Mucosa of gallbladder (tissue), 1 donor: Measurements from ENCODE around the gene PPARD. TPM values are rescaled to one million over a fixed set of nuclear protein-coding genes. Genes with fewer than 3 reads are reported as not detected.
"Not testable (repeated sequence)": the region's sequence is repeated elsewhere in the genome, so short reads cannot be mapped to it uniquely, and the experiment has no call there.

Experiments
- DNase-seq: peaks from one replicate; pipeline ENCODE4 v3.0.0-alpha.2; 2020; ENCODE audit warnings: low spot score
- total RNA-seq: library from RNA; stranded (reverse); gene quantifications from one replicate; pipeline ENCODE4 v1.2.1, GENCODE V29; 2021
- donor health status: DM: no; HTN: no; CAD: no.

Gene PPARD
- total RNA-seq, 1 donor from 2014 or later = 27.9 TPM

DNA sequence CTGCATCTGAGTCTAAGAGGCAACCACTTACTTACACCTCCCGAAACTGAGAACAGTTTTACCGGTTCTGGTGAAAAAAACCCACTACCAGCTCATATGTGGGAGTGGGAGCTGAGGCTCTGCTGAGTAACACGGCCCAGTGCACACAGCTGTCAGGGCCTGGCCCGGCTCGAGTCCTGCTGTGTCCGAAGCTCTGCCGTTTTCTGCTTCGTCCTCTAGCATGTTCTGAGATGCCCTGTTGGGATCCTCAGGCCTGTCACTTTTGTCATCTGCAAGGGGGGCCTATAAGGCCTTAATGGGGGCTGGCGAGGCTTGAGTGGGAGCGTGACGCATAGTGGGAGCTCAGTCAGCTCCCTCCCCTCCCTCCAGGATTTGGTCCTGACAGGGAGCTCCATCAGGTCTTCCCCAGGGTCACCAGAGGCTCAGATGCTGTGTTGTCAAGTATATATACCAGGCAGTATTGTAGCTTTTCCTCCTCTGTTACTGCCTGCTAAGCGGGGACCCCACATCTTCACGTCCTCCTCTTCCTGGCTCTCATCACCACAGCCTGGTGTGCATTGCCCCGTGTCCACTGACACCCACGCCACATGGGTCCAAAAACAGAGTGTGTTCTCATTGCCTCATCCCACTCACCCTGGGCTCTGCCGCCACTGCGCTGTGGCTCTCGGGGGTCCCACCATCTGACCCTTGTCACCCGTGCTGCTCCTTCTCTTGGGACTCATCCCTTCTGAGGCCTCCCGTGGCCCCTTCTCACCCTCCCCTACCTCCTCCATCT, 64.5 kb downstream of the PPARD start:
- no peak for DNase-seq

DNA sequence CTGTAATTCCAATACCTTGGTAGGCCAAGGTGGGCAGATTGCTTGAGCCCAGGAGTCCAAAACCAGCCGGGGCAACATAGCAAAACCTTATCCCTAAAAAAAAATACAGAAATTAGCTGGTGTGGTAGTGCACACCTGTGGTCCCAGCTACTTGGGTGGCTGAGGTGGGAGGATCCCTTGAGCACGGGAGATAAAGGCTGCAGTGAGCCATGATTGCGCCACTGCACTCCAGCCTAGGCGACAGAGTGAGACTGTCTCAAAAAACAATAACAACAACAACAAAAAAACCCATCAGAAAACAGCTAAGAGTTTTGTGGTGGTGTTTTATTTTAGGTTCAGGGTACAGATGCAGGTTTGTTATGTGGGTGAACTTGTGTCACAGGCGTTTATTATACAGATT, 66.9 kb downstream of the PPARD start:
- no peak for DNase-seq

DNA sequence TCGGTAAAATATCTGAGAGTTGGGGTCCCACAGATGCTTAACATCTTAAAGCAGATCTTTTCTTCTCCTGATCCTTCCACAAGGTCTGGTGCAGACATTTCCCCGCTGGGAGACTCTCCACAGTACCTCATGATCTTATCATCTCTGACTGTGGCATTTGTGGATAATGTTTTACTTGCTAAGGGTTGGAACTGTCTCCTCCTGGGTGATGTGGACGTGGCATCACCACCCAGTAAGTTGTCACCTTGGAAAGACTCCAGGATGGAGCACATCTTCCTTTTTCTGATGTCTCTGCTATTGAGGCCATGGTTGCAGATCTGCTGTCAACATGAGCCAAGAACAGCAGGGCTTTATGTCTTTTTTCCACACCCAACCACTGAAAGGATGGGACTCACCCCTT, 67.8 kb downstream of the PPARD start:
- DNase-seq = no peak

DNA sequence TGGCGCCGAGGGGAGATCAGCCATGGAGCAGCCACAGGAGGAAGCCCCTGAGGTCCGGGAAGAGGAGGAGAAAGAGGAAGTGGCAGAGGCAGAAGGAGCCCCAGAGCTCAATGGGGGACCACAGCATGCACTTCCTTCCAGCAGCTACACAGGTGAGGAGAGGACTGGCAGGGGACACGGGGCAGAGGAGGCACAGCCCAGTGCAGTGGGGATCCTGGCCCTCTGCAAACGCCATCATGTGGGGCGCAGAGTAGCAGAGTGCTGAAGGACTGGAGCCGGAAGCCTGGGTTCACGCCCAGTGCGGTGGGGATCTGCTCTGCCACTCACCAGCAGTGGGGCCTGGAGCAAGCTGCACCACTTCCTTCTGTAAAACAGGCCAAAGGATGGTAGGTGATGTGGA, 68.7 kb downstream of the PPARD start:
- DNase-seq = no peak

DNA sequence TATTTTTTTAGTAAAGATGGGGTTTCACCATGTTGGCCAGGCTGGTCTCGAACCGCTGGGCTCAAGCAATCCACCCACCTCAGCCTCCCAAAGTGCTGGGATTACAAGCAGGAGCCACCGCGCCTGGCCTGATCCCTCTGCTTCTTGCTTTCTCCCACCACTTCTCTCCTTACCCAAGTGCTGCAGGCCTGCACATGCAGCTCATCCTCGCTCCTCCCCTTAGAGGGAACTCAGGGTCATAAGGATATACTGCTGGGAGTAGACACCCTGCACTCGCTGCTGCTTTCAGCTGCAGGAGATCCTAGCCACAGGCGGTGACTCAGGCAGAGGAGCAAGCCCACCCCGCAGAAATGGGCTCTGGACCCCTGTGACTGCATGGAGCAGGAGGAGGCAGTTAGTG, 69.7 kb downstream of the PPARD start:
- no peak for DNase-seq

DNA sequence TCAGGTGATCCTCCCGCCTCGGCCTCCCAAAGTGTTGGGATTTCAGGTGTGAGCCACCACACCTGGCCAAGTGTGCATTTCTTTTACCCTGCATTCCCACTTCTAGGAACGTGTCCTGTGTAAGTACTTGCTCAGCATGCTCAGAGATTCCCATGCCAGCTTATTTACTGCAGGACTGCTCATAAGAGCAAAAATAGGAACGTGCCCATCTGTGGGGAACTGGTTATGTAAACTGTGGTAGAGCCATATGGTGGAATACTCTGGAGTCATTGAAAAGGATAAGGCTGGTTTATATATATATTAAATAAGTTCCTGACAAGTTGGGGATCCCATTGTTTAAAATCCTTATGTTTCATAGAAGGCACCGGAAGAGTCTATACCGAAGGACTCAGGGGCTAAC, 71.6 kb downstream of the PPARD start:
- DNase-seq = no peak

DNA sequence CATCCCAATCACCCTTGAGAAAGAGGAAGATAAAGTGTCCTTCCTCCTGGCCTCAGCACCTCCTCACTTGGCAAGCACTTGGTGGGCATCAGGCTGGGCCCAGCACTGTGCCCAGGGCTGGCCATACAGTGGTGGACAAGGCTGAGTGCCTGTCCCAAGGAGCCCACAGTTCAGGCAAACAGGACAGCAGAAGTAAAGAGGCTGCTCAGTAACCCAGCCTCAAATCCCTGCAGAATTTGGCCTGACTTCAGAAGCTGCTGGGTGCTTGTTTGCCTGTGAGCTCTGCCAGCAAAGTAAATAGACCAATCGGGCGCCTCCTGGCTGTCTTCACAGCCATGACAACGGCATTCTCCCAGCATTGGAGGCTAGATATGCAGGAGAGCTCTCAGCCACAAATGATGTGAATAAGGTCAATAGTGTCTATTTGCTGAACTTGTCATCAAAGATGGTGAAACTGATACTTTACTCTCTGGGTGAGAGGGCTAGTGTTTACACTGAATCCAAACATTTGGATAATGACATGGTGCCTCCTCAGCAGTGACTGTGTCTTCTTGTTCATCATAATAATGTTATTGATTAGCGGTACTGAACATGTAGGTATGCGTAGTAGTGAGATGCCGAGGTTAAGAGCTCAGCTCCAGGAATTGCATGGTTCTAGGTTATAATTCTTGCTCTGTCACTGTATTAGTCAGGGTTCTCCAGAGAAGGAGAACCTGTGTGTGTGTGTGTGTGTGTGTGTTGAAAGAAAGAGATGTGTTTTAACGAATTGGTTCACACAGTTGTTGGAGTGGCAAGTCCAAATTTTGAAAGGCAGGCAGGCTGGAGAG, 72.9 kb downstream of the PPARD start:
- DNase-seq = peak; percentile 85

DNA sequence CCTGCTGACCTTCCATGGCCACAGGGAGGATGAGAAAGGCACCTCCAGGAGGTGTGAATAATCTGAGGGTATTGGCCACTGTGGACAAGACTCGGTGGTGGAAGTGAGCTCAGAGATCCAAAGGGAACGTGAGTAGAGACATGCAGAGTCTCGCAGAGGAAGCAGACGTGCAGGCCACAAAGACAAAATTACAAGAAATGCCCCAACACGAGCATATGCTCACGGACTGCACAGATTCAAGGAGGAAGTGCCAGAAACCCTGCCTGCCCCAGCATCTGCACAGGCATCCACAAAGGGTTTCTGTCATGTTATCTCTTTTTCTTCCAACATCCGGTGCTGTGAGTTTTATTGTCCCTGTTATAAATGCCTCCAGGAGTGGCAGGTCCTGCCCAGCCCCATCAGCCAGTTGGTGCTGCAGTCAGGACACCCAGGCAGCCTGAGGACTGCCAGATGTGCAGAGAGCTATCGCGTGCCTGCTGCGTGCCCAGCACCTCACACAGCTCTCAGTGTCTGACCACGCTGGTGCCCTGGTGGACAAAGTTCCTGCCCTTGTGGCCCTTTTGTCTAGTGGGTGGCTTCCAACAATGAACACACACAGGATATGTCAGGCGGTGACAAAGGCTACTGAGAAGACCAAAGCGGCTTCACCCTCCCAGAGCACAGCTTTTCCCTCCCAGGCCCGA, 75.8 kb downstream of the PPARD start:
- DNase-seq = no peak

DNA sequence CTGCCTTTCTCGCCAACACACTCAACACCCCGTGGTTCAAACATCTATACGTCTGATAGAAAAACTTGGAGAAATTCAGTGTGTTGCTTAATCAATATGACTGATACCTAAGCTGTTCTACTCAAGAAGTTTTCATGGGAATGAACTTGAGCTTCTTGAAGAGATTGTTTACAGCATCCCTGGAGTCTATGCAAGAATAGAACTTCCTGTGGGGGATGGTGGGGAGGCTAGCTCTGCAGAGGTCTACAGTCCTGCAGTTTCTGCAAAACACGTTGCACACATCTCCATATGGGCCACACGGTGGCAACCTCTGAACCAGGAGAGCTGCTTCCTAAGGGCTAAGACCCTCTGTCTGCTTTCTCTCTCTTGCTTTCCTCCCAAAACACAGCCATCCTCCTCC, 77.1 kb downstream of the PPARD start:
- DNase-seq = no peak

DNA sequence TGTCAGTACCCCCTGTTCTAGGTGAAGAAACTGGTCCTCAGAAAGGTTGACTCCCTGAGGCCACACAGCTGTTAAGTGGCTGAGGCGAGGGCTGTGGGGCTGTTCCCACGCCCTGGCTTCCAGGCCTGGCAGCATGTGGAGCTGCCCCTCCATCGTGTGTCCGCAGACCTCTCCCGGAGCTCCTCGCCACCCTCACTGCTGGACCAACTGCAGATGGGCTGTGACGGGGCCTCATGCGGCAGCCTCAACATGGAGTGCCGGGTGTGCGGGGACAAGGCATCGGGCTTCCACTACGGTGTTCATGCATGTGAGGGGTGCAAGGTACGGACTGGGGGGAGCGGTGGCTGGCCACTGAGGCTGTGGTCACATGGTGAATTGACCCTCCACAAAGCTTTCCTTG, 77.6 kb downstream of the PPARD start:
- no peak for DNase-seq

DNA sequence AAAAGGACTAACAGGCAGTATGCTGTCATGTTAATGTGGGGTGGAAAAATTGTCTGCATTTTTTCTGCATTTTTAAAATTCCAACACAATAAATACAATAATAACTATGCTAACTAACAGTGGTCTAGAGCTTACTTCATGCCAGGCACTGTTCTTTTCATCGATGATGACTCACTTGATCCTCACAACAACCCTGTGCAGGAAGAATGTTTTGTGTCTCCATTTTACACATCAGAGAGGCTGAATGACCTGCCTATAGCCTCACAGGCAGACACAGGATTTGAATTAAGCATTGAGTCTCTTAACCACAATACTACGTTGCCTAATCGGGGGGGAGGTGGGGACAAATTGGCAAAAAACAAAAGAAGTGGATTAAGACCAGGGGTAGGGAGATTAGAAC, 82.9 kb downstream of the PPARD start:
- DNase-seq = no peak

DNA sequence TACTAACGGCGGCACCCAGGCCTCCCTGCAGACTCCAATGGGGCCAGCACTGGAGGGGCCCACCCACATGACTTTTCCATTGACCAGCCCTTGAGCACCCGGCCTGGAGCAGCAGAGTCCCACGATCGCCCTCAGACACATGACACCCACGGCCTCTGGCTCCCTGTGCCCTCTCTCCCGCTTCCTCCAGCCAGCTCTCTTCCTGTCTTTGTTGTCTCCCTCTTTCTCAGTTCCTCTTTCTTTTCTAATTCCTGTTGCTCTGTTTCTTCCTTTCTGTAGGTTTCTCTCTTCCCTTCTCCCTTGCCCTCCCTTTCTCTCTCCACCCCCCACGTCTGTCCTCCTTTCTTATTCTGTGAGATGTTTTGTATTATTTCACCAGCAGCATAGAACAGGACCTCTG, 83.7 kb downstream of the PPARD start:
- no peak for DNase-seq

DNA sequence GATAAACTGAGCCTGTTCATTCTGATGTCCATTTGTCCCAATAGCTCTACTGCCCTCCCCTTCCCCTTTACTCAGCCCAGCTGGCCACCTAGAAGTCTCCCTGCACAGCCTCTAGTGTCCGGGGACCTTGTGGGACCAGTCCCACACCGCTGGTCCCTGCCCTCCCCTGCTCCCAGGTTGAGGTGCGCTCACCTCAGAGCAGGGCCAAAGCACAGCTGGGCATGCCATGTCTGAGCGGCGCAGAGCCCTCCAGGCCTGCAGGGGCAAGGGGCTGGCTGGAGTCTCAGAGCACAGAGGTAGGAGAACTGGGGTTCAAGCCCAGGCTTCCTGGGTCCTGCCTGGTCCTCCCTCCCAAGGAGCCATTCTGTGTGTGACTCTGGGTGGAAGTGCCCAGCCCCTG, 85.1 kb downstream of the PPARD start:
- DNase-seq = no peak

DNA sequence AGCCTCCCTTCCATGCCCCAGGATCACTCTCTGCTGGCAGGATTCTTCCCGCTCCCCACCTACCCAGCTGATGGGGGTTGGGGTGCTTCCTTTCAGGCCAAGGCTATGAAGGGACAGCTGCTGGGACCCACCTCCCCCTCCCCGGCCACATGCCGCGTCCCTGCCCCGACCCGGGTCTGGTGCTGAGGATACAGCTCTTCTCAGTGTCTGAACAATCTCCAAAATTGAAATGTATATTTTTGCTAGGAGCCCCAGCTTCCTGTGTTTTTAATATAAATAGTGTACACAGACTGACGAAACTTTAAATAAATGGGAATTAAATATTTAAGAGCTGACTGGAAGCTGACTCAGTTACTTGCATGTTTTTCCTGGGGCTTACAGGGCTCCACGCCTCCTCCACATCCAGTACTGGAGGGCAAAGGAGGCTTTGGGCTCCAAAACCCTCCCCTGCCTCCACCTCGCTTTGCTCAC, 85.5 kb downstream of the PPARD start:
- DNase-seq = no peak

DNA sequence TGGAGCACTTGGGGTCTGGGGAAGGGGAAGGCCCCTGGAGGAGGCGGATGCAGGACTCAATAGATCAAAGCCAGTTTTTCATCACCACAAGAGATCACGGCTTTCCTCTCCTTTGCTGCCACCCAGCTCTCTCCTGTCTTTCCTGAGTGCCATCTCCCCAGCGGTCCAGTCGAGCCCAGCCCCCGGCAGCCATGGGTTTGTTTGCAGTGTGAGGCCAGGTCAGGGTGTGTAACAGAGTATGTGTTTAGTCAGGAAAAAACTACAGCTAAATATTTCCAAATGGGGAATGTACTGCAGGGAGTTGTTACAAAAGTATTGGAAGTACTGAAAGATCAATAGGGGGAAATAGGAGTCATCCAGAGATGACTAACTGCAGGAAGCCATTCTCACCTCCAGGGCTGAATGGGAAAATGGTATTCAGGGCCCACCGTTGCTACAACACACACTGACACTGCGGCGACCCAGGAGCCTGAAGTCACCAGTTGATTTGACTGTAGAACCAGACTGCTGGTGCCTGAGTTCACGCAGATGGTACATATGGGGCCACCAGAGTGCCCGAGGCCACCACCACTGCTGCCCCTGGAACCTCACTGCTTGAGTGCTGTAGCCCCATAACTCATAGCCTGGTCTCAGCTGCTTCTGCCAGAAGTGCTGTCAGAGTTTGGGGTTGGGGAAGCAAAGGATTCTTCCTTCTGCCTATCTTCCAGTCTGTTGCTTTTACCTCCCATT, 86.2 kb downstream of the PPARD start:
- DNase-seq = peak; percentile 47

DNA sequence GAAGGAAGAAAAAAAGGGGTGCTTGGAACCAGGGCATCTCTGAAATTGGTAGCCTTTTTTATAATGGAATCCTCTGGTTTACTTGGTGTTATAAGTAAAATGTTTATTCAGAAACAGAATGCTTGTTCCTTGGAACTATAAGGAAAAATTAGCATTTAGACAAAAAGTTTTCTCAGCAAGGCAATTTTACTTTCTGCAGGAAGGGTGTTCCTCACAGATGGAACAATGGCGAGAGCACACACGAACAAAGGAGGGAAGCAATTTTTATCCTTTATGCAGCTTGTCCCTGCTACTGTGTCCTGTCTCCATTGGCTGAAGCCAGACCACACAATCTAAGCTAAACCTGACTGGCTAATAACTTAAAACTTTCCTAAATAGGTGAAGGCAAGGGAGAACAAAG, 87.1 kb downstream of the PPARD start:
- DNase-seq = no peak

DNA sequence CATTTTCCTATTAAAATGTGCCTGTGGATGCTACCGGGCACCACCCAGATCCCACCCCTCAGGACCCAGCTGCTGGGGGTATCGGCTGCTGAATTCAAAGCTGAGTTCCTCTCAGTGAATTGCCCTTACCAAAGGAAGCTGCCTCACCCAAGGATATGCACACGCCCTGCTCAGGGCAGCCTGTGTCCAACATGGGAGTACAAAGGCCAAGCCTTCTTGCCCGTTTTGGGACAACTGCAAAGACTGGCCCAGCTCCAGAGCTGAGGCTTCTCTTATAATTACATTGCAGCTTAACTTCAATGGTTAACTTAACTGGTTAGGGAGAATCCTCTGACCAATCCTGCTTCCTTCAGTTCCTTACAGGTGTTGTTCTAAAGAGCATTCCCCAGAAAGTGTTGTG, 89.9 kb downstream of the PPARD start:
- no peak for DNase-seq

DNA sequence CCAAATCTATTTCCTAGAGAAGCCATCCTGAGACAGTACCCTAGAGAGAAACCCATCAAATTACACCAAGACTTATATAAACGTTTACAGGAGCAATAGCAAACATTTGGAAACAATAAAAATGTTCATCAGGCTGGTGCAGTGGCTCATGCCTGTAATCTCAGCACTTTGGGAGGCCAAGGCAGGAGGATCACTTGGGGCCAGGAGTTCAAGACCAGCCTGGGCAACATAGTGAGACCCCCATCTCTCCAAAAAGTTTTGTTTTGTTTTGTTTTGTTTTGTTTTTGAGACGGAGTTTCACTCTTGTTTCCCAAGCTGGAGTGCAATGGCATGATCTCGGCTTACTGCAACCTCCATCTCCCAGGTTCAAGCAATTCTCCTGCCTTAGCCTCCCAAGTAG, 90.3 kb downstream of the PPARD start:
- not testable (repeated sequence) for DNase-seq

DNA sequence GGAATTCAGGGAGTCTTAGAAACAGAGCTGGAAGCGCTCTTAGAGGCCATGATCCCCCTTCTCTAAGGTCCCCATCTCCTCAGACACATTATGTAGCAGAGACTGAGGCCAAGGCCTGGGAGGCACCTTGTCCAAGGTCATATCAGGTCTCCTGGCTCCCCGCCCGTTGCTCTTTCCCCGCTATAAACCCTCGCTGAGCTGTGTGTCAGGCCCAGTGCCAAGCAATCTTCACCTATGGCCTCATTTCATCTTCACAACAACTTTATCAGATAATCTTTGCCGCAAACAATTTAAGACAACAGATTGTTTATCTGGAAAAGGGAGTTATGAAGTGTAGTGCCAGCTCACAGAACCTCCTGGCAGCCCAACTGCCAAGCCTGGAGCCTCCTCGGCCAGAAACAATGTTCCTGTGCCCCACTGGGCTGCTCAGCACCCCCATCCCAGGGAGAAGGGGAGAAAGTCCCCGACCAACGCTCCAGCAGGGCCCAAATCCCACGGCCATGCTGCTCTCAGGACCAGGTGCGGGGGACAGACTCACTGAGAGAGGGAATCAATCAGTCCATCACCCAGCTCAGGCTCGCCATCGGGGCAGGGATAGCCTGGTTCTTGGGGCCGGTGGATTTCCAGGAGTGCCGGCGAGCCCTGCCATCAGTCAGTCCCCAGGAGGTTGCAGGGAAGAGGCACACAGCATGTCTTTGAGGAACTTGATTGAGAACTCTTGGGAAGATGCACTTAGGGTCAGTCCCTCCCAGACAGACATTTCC, 92.9 kb downstream of the PPARD start:
- DNase-seq = no peak

DNA sequence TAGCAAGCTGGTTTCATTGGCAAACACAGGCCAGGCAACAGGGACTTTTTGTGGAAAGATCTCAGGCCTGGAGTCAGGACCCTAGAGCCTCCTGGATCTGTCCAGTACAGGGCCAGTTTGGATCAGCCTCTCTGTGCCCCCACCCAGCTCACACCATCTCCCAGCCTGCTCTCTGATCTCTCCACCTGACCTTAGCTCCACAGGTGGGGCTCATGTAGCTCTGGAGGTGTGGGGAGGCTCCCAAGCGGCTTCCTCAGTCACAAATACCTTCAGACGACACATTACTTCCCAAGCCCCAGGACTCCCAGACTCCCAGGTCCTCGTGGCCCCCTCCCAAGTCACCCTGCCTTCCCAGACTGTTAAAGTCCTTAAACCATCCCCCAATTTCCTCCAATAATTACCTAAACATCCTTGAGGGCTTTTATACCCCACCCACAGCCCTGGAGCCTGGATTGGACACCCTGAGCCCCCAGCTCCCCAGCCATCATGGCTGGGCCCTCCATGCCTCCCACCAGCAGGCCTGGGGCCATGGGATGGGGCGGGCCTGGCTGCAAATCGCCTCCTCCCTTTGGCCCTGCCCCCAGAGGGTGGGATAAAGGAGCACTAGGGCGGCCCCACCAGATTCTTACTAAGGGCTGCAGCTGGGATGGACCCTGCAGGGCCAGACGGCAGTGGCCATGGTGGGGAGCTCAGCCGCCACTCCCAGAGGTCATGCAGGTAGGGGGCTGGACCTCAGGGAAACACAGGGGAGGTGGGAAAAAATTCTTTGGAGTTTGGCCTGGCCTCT, 93.9 kb downstream of the PPARD start:
- DNase-seq = no peak
